H9 (cell line): ENCODE results near the gene UPF2. TPM values are rescaled to one million over a fixed set of nuclear protein-coding genes. Genes with fewer than 3 reads are reported as not detected.

Experiments used
- DNase-seq: peaks from one replicate; pipeline ENCODE4 v3.0.0-alpha.2; 2017
- H2AFZ ChIP-seq: one replicate; pipeline ENCODE4 v1.6.1; 2013; ENCODE audit warnings: mild to moderate bottlenecking, low read length, control low read depth, moderate library complexity
- H2AK5ac ChIP-seq: 2 replicates; pipeline ENCODE4 v1.6.1; 2013; ENCODE audit warnings: low read length, control low read depth, mixed read lengths; ENCODE audit not compliant: insufficient read length
- H2BK120ac ChIP-seq: one replicate; pipeline ENCODE4 v1.6.1; 2013; ENCODE audit warnings: low read depth, mild to moderate bottlenecking, low read length, control low read depth, inconsistent platforms; ENCODE audit not compliant: poor library complexity, severe bottlenecking
- H2BK12ac ChIP-seq: 2 replicates; pipeline ENCODE4 v1.6.1; 2013; ENCODE audit warnings: low read length, control low read depth, mixed read lengths, low read depth; ENCODE audit not compliant: insufficient read length
- H2BK15ac ChIP-seq: 2 replicates; pipeline ENCODE4 v1.6.1; 2013; ENCODE audit warnings: low read depth, low read length, control low read depth
- H2BK20ac ChIP-seq: one replicate; pipeline ENCODE4 v1.6.1; 2013; ENCODE audit warnings: low read depth, mild to moderate bottlenecking, low read length, control low read depth, inconsistent platforms; ENCODE audit not compliant: poor library complexity, severe bottlenecking
- H2BK5ac ChIP-seq: 2 replicates; pipeline ENCODE4 v1.6.1; 2013; ENCODE audit warnings: low read length, control low read depth, mixed read lengths; ENCODE audit not compliant: insufficient read length
- H3K14ac ChIP-seq: 2 replicates; pipeline ENCODE4 v1.6.1; 2013; ENCODE audit warnings: low read length, control low read depth; ENCODE audit not compliant: insufficient read depth
- H3K18ac ChIP-seq: 2 replicates; pipeline ENCODE4 v1.6.1; 2013; ENCODE audit warnings: low read depth, mild to moderate bottlenecking, mixed read lengths, low read length, control low read depth; ENCODE audit not compliant: insufficient read length
- H3K23ac ChIP-seq: 2 replicates; pipeline ENCODE4 v1.6.1; 2013; ENCODE audit warnings: low read length, control low read depth, mixed read lengths, low read depth; ENCODE audit not compliant: insufficient read length
- H3K23me2 ChIP-seq: 2 replicates; pipeline ENCODE4 v1.6.1; 2013; ENCODE audit warnings: low read depth, mild to moderate bottlenecking, mixed read lengths, low read length, control low read depth; ENCODE audit not compliant: insufficient read length, poor library complexity, severe bottlenecking
- H3K27ac ChIP-seq: 2 replicates; pipeline ENCODE4 v1.5.1; 2013; ENCODE audit warnings: low read length, control low read depth, mixed read lengths, low read depth; ENCODE audit not compliant: insufficient read length
- H3K27me3 ChIP-seq: 2 replicates; pipeline ENCODE4 v1.6.1; 2013; ENCODE audit warnings: low read length, control low read depth, inconsistent platforms; ENCODE audit not compliant: insufficient read depth
- H3K4ac ChIP-seq: 2 replicates; pipeline ENCODE4 v1.6.1; 2013; ENCODE audit warnings: low read depth, mild to moderate bottlenecking, control low read depth, inconsistent platforms, low read length, moderate library complexity
- H3K4me1 ChIP-seq: 2 replicates; pipeline ENCODE4 v1.6.1; 2013; ENCODE audit warnings: low read length, control low read depth, inconsistent platforms; ENCODE audit not compliant: insufficient read depth
- H3K4me2 ChIP-seq: 2 replicates; pipeline ENCODE4 v1.6.1; 2013; ENCODE audit warnings: low read length, control low read depth, mixed read lengths; ENCODE audit not compliant: insufficient read length, insufficient read depth
- H3K56ac ChIP-seq: 2 replicates; pipeline ENCODE4 v1.6.1; 2013; ENCODE audit warnings: low read depth, mild to moderate bottlenecking, mixed read lengths, low read length, control low read depth; ENCODE audit not compliant: insufficient read length
- H3K79me1 ChIP-seq: 2 replicates; pipeline ENCODE4 v1.6.1; 2013; ENCODE audit warnings: low read depth, mild to moderate bottlenecking, moderate library complexity, low read length, control low read depth, inconsistent platforms; ENCODE audit not compliant: insufficient read depth, poor library complexity, severe bottlenecking
- H3K79me2 ChIP-seq: 2 replicates; pipeline ENCODE4 v1.6.1; 2013; ENCODE audit warnings: low read length, control low read depth, inconsistent platforms; ENCODE audit not compliant: insufficient read depth
- H3K9ac ChIP-seq: 2 replicates; pipeline ENCODE4 v1.6.1; 2013; ENCODE audit warnings: low read length, control low read depth, mixed read lengths; ENCODE audit not compliant: insufficient read length; ENCODE audit errors: extremely low read depth
- H3K9me3 ChIP-seq: one replicate; pipeline ENCODE4 v1.6.1; 2013; ENCODE audit warnings: low read depth, low read length, inconsistent platforms; ENCODE audit not compliant: control insufficient read depth
- H3T11ph ChIP-seq: one replicate; pipeline ENCODE4 v1.6.1; 2013; ENCODE audit warnings: mild to moderate bottlenecking, low read length, control low read depth, inconsistent platforms
- H4K20me1 ChIP-seq: one replicate; pipeline ENCODE4 v1.6.1; 2013; ENCODE audit not compliant: control insufficient read depth, insufficient read length, insufficient read depth
- H4K5ac ChIP-seq: 2 replicates; pipeline ENCODE4 v1.6.1; 2013; ENCODE audit warnings: low read depth, mild to moderate bottlenecking, mixed read lengths, low read length, control low read depth; ENCODE audit not compliant: insufficient read length
- H4K8ac ChIP-seq: replicated peaks from 2 replicates; pipeline ENCODE4 v1.6.1; 2013; ENCODE audit warnings: low read length, control low read depth, mixed read lengths, low read depth; ENCODE audit not compliant: insufficient read length
- H4K91ac ChIP-seq: 2 replicates; pipeline ENCODE4 v1.6.1; 2013; ENCODE audit warnings: low read depth, mild to moderate bottlenecking, moderate library complexity, mixed read lengths, low read length, control low read depth; ENCODE audit not compliant: insufficient read length
- H3K27ac Mint-ChIP-seq, 3 experiments: 2 replicates in 2 of 3; 3 replicates in 1 of 3; pipeline ENCODE4 v1.8.0; 2020 to 2021; ENCODE audit warnings: mixed read lengths in 3 of 3, mild to moderate bottlenecking in 1 of 3, moderate library complexity in 1 of 3
- H3K27me3 Mint-ChIP-seq: 2 replicates; pipeline ENCODE4 v1.8.0; 2021; ENCODE audit warnings: low read depth, mild to moderate bottlenecking, moderate library complexity, mixed read lengths
- H3K36me3 Mint-ChIP-seq, 3 experiments: 2 replicates in 2 of 3; 3 replicates in 1 of 3; pipeline ENCODE4 v1.8.0; 2020 to 2021; ENCODE audit warnings: low read depth in 3 of 3, mixed read lengths in 3 of 3; ENCODE audit not compliant: insufficient read depth in 1 of 3
- H3K4me1 Mint-ChIP-seq, 2 experiments: 2 replicates each; pipeline ENCODE4 v1.8.0; 2020; ENCODE audit warnings: mixed read lengths in 2 of 2
- H3K4me3 Mint-ChIP-seq, 2 experiments: 2 replicates in 1 of 2; 3 replicates in 1 of 2; pipeline ENCODE4 v1.8.0; 2020 to 2021; ENCODE audit warnings: mild to moderate bottlenecking in 2 of 2, mixed read lengths in 2 of 2, moderate library complexity in 1 of 2
- H3K9me3 Mint-ChIP-seq, 2 experiments: 2 replicates in 1 of 2; 3 replicates in 1 of 2; pipeline ENCODE4 v1.8.0; 2020; ENCODE audit warnings: mild to moderate bottlenecking in 2 of 2, mixed read lengths in 2 of 2, moderate library complexity in 1 of 2
- WGBS: extraction: QIAGEN DNeasy Blood & Tissue Kit; methylation state at CpG from one replicate; pipeline ENCODE4 v1.1.7; 2013; ENCODE audit warnings: missing lambda C conversion rate, low lambda C conversion rate, mixed read lengths; ENCODE audit not compliant: insufficient read length; ENCODE audit errors: extremely low coverage; 5-methylcytosine and 5-hydroxymethylcytosine counted together
- total RNA-seq: library from RNA; stranded (reverse); gene quantifications from 2 replicates; pipeline ENCODE4 v1.2.1, GENCODE V29; 2021
- TF ChIP-seq, protein P1 (sequence below): fragments of 200-600 bp; sonication (generic); conservative IDR thresholded peaks from 3 replicates; pipeline ENCODE4 v1.8.0; 2021; ENCODE audit warnings: antibody characterized with exemption, mild to moderate bottlenecking

Gene UPF2
- total RNA-seq, 1 experiment from 2014 or later = 34.1 TPM

DNA sequence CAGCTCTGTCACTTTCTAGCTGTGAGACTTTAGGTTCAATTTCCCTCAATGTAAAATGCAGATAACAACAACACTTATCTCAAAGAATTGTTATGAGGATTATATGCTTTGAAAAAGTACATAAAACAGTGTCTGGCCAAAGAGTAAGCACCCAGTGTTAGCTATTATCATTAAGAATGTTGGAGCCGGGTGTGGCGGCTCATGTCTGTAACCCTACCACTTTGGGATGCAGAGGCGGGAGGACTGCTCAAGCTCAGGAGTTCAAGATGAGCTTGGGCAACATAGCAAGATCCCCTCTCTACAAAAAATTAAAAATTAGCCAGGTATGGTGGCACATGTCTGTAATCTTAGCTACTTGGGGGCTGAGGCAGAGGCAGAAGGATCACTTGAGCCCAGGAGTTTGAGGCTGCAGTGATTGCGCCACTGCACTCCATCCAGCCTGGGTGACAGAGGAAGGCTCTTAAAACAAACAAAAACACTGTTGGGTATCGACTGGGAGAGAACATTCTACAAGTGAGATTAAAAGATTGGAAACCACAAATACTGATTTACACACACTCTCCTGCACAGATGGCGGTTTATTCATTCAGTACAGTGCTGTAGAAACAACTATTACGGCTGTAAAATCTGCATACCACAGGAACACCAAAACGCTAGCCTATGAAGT, 112.2 kb downstream of the UPF2 start:
- Histone ChIP-seq H2AFZ (no peak overlapping the region), H2AK5ac (no peak overlapping the region), H3K27me3 (no peaks in the 10 kb centered on the region), H4K20me1 (no peaks in the 10 kb centered on the region), H3K79me2 (no peaks in the 10 kb centered on the region), H3K4me2 (no peak overlapping the region), H4K8ac (no peak overlapping the region), H3K9me3 (no peaks in the 10 kb centered on the region), H3K4ac (no peak overlapping the region), H3K9ac (no peak overlapping the region), H3K14ac (no peak overlapping the region), H3K23me2 (no peaks in the 10 kb centered on the region), H2BK12ac (no peak overlapping the region), H3K23ac (no peak overlapping the region), H3T11ph (no peak overlapping the region), H2BK15ac (no peak overlapping the region), H2BK5ac (no peak overlapping the region), H3K56ac (no peak overlapping the region), H3K4me1 (peaks cover 3% of the 10 kb centered on the region), H4K5ac (no peak overlapping the region), H3K18ac (no peak overlapping the region), H3K79me1 (no peaks in the 10 kb centered on the region), H4K91ac (no peak overlapping the region), H2BK120ac (no peak overlapping the region), H2BK20ac (no peak overlapping the region), H3K27ac (no peak overlapping the region)
- TF ChIP-seq, protein P1, sequence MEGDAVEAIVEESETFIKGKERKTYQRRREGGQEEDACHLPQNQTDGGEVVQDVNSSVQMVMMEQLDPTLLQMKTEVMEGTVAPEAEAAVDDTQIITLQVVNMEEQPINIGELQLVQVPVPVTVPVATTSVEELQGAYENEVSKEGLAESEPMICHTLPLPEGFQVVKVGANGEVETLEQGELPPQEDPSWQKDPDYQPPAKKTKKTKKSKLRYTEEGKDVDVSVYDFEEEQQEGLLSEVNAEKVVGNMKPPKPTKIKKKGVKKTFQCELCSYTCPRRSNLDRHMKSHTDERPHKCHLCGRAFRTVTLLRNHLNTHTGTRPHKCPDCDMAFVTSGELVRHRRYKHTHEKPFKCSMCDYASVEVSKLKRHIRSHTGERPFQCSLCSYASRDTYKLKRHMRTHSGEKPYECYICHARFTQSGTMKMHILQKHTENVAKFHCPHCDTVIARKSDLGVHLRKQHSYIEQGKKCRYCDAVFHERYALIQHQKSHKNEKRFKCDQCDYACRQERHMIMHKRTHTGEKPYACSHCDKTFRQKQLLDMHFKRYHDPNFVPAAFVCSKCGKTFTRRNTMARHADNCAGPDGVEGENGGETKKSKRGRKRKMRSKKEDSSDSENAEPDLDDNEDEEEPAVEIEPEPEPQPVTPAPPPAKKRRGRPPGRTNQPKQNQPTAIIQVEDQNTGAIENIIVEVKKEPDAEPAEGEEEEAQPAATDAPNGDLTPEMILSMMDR = no peak
- no CpG with 5 or more reads among the region's 8 CpGs for WGBS
- peaks cover 25 to 70% (median 61%) of the 10 kb centered on the region in 3 experiments for H3K36me3 Mint-ChIP-seq
- no peaks in the 10 kb centered on the region for H3K9me3 Mint-ChIP-seq
- H3K4me1 Mint-ChIP-seq = peaks cover 20 to 23% of the 10 kb centered on the region in 2 experiments
- no peak for DNase-seq
- H3K27me3 Mint-ChIP-seq = no peaks in the 10 kb centered on the region; the same call in 1 of the 2 replicates
- H3K27ac Mint-ChIP-seq = peak overlapping the region in 1 of 3 experiments; percentile 13; a peak in 1 of 7 replicates
- H3K4me3 Mint-ChIP-seq = no peak overlapping the region
